Fibroblast of skin of right quadriceps (primary cell): ENCODE data around the gene DOK5.
A peak's percentile ranks its signal among the peaks of the same experiment; 100 is the strongest.
"Not testable (repeated sequence)": the region's sequence is repeated elsewhere in the genome, so short reads cannot be mapped to it uniquely, and the experiment has no call there.

Experiments used
- DNase-seq: peaks from one replicate; pipeline ENCODE4 v3.0.0-alpha.2; 2013

DOK5 gene

GRCh38 chr20:54475334-54476168, at the start of gene DOK5:
Gene DOK5 (plus strand): TSS chr20:54475593. CDS start chr20:54475947, 354 bp downstream.
- DNase-seq, result peak; percentile 74

GRCh38 chr20:54429364-54429763, 46.0 kb upstream of the DOK5 start:
- no peak for DNase-seq

DNA sequence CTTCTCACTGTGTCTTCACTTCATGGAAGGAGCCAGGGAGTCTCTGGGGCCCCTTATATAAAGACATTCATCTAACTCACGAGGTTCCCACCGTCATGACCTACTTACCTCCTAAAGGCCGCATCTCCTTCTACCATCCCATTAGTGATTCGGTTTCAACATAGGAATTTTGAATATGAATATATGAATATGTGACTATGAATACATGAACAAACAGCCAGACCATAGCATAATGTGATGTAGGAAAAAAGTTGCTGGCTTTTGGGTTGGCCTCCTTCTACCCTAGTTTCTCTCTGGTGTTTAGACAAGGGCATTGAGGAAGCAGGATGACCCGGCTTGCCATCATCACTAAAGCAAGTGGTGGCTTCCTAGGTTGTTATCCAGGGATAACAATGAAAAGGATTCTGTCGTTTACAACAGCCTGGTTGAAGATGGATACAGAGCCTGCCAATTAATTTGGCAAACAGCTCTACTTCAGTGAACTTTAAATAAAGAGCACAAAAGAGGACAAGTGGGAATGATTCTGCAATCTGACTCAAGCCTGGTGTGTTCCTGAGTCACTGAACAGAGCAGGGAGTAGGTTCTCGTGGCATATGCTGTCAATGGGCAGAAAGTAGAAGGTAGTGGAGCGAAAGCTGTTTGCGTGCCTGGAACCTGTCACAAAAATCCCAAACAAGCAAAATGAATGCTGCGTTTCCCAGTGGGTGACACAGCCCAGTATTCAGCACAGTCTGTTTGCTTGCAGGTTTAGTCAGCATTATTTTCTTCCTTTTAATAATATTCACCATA, 44.0 kb upstream of the DOK5 start:
- DNase-seq, result no peak

GRCh38 chr20:54432966-54433365, 42.4 kb upstream of the DOK5 start:
- DNase-seq, result no peak

- no peak for DNase-seq
These were observed 41.8 kb upstream of the DOK5 start for GRCh38 chr20:54433636-54434035.

- no peak for DNase-seq
These were observed 41.2 kb upstream of the DOK5 start for GRCh38 chr20:54434196-54434595.

GRCh38 chr20:54435015-54435414, 40.4 kb upstream of the DOK5 start:
- no peak for DNase-seq

DNA sequence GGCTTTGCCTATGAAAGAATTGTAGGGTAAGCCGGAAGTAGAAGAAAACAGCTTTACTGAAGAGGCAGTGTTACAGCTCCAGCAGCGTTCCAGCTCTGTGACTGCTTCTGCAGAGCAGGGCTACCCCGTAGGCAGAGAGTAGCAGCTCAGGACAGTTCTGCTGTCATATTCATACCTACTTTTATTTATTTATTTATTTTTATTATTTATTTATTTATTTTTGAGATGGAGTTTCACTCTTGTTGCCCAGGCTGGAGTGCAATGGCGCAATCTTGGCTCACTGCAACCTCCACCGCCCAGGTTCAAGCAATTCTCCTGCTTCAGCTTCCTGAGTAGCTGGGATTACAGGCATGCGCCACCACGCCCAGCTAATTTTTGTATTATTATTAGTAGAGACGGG, 39.0 kb upstream of the DOK5 start:
- DNase-seq, result not testable (repeated sequence)

DNA sequence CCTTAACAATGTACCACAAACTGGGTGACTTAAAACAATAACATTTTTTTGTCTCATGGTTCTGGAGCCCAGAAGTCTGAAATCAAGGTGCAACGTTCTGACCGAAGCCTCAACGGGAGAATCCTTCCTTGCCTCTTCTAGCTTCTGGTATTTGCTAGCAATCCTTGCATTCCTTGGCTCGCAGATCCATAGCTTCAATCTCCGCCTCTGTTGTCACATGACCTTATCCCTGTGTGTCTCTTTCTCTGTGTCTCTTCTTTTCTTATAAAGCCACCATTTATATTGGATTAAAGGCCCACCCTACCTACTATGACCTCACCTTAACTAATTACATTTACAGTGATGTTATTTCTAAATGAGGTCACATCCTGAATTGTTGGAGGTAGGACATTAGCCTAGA, 37.2 kb upstream of the DOK5 start:
- no peak for DNase-seq

DNA sequence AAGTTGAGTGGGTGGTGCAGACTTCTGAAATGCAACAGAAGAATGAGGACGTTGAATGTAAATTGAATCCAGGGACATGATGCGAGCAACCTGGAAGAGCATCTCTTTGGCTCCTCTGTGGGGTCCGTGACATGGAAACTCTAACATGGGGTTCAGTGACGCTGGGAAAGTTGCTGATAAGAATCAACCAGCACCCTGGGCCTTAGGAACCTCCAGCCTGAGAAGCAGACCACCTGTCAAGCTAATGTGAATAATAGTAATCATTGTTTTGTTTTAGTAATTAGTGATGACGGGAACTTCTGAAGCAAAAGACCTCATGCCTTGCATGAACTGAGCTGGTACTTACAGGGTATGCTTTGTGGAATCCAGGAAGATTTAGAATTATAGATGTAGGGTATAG, 25.2 kb upstream of the DOK5 start:
- DNase-seq, result no peak

DNA sequence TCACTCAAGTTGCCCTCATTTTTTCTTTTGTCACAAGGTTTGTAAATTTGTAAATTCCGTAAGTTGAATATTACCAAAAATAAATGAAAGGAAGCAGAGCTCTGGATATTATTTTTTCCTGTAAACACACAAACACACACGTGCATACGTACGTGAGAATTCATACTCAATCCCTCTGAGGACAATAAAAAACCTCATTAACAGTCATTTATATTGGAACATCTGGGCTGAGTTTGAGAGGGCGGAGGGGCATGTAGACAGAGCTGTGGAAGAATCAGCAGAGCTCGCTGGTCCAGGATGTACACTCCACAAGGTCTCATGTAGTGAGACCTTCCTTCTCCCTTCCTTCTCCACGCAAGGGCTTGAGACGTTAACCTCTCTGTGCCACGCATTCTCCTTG, 24.2 kb upstream of the DOK5 start:
- DNase-seq, result no peak

DNA sequence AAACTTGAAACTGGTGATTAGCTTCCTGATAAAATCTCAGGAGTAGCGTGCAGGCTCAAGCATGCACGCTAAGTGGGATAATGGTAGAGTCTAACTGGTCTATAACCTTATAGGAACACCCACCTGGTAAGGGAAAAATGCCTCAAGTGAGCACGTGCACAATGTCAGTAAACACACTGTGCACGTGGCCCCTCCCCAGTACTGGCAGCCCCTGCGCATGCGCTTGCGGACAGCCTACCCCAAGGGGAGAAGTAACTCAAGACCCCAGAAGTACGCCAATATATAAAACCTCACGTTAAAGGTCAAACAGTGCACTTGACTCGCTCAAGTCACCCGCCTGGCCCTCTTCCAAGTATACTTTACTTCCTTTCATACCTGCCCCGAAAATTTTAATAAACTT, 23.1 kb upstream of the DOK5 start:
- DNase-seq, result no peak

DNA sequence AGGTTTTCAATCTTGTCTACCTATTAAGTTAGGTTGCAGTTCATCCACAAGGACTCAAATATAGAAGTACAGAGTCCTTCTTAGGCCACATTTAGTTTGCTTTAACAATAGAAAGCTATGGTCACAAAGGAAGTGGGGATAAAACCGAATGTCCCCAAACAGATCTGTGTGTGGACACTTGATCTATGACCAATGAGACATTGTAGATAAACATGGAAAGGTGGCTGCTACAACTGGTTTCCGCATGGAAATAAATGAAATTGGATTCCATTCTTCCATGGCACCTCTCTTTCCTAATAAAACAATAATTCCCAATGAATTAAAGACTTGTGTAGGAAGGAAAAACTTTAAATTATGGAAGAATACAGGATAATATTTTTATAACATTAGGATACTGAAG, 20.4 kb upstream of the DOK5 start:
- no peak for DNase-seq

GRCh38 chr20:54456423-54456822, 19.0 kb upstream of the DOK5 start:
- DNase-seq, result no peak

GRCh38 chr20:54456961-54457360, 18.4 kb upstream of the DOK5 start:
- DNase-seq, result no peak

- no peak for DNase-seq
These were observed 17.2 kb upstream of the DOK5 start for GRCh38 chr20:54458219-54458618.

DNA sequence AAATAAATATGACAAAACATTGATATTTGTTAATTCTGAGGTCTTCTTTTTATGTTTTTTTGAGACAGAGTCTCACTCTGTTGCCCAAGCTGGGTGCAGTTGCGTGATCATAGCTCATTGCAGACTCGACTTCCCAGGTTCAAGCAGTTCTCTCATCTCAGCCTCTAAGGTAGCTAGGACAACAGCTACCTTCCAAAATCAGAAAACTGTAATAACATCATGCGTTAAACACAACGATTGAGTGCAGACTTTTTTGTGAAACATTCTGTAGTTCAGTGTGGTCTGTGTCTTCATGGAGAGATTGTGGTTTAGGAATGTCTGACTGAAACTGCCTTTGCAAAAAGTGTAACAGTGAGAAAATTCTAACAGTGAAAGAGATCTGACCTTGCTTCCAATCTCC, 16.1 kb upstream of the DOK5 start:
- no peak for DNase-seq

GRCh38 chr20:54464003-54464402, 11.4 kb upstream of the DOK5 start:
- no peak for DNase-seq

DNA sequence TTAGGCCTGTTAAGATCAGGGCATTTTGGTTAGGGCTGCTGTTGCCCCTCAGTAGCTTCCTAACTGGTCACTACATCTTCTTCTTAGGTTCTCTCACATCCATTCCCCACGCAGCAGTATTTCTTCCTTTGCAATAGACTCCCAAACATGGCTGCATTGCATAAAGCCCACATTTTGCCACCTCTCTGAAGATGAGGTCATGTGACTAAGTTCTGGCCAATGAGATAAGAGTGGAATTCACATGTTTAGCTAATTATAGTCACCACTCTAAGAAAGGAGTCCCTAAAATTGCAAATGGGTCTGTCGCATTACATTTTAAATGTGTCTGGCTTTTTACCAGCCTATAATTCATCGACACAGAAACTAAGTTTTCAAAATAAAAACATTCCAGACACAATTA, 9.3 kb upstream of the DOK5 start:
- no peak for DNase-seq

- DNase-seq, result no peak
These were observed 7.8 kb upstream of the DOK5 start for GRCh38 chr20:54467622-54468021.

- DNase-seq, result no peak
These were observed 7.3 kb upstream of the DOK5 start for GRCh38 chr20:54468082-54468481.

DNA sequence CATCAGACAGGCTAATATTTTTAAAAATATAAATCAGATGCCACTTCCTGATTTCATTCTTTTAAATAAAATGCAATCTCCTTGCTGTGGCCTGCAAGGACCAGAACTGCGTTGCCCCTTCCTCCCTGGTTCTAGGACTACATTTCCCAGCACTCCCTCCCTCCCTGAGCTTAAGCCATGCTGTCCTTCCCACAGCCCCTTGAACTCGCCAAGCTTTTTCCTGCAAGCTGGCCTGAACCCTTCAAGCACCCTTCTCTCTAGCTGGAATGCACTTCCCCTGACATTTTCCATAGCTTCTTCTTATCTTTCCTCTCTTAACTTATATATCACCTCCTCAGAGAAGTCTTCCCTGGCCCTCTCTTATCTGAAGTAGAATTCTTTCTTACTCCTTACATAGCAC, 6.1 kb upstream of the DOK5 start:
- DNase-seq, result no peak

DNA sequence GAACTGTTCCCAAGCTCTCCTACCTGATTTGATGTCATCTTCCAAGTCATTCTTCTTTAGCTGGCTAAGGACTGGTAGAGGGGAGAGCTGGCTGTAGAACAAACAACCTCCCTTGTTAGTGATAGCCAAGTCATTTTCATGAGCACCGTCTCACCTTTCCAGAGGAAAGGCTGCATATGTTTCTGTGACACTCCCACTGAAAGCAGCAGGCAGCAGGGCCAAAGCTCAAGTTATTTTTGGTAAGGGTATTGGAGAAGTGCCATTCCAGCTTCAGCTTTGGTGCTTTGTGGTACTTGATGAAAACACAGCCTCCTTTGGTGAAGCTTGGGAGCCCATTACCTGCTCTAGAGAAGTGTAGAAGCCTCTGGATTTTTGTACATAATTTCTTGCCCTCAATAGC, 5.4 kb upstream of the DOK5 start:
- no peak for DNase-seq

- no peak for DNase-seq
These were observed 4.7 kb upstream of the DOK5 start for GRCh38 chr20:54470697-54471096.
